Suprapubic skin (tissue), 4 donors: ENCODE results near the gene GOPC. TPM values are rescaled to one million over a fixed set of nuclear protein-coding genes. Genes with fewer than 3 reads are reported as not detected.

Experiments used
- DNase-seq, 2 donors: peaks; one replicate each; pipeline ENCODE4 v3.0.0-alpha.2; 2019; ENCODE audit warnings: low spot score in 2 of 2
- H3K27ac ChIP-seq: fragments of 200-600 bp; sonication (generic); one replicate; pipeline ENCODE4 v1.5.1; 2019
- H3K27me3 ChIP-seq: fragments of 200-600 bp; sonication (generic); one replicate; pipeline ENCODE4 v1.5.1; 2019
- H3K36me3 ChIP-seq: fragments of 200-600 bp; sonication (generic); one replicate; pipeline ENCODE4 v1.5.1; 2019
- H3K4me1 ChIP-seq: fragments of 200-600 bp; sonication (generic); one replicate; pipeline ENCODE4 v1.5.1; 2019
- H3K4me3 ChIP-seq: fragments of 200-600 bp; sonication (generic); one replicate; pipeline ENCODE4 v1.5.1; 2019; ENCODE audit warnings: mild to moderate bottlenecking
- H3K9me3 ChIP-seq: fragments of 200-600 bp; sonication (generic); one replicate; pipeline ENCODE4 v1.5.1; 2019
- EP300 ChIP-seq: sonication (generic); formaldehyde crosslinking; IDR thresholded peaks from one replicate; pipeline ENCODE4 v1.6.1; 2017; ENCODE audit warnings: antibody characterized with exemption
- POLR2A ChIP-seq, 2 donors: fragments of 450-650 bp; IDR thresholded peaks; one replicate each; pipeline ENCODE4 v1.6.1; 2017; ENCODE audit warnings: antibody characterized with exemption in 2 of 2, mild to moderate bottlenecking in 2 of 2, moderate library complexity in 2 of 2
- POLR2AphosphoS5 ChIP-seq, 3 donors: sonication (generic); formaldehyde crosslinking; IDR thresholded peaks; one replicate each; pipeline ENCODE4 v1.6.1; 2017; ENCODE audit warnings: antibody characterized with exemption in 3 of 3
- WGBS: methylation state at CpG from one replicate; pipeline ENCODE4 v1.1.5; 2018; 5-methylcytosine and 5-hydroxymethylcytosine counted together
- total RNA-seq, 4 donors: library from RNA; depleted of rRNA; stranded (reverse); fragments of >200 nt; gene quantifications; one replicate each; pipeline ENCODE4 v1.1.0, GENCODE V29; 2016
- TF ChIP-seq, protein P1 (sequence below), 2 donors: fragments of 200-600 bp in 1 of 2; fragments of 450-650 bp in 1 of 2; sonication (generic) in 1 of 2; IDR thresholded peaks; one replicate each; pipeline ENCODE4 v1.5.1; 2016 to 2019; ENCODE audit warnings: antibody characterized with exemption in 2 of 2, mild to moderate bottlenecking in 1 of 2, moderate library complexity in 1 of 2

The GOPC gene
- total RNA-seq, 4 donors from 2014 or later, result 15.5 to 21.9 (median 20.0) TPM

DNA sequence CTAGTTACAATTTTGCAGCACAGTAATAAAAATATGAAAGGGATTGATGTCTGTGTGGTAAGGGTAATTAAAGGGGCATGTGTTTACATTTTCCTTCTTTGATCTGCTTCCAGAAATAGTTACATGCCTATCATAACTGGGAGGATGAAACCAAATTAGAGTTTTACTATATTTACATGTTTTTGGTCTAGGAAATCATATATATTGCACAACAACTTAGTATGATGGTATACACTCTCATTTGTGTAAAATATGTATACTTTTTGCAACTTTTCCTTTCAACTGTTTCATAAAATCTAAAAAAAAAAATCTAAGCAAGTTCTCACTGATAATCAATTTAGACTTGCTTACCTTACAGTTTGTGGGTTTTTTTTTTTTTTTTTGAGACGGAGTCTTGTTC is 87.7 kb downstream of the GOPC start:
- H3K36me3 ChIP-seq, result no peaks in the 10 kb centered on the region
- H3K4me3 ChIP-seq, result no peak overlapping the region
- no peaks in the 10 kb centered on the region for H3K4me1 ChIP-seq
- WGBS, result 83% methylated on average over 1 of the region's 1 CpG
- no peaks in the 10 kb centered on the region for H3K9me3 ChIP-seq
- H3K27me3 ChIP-seq, result no peaks in the 10 kb centered on the region
- H3K27ac ChIP-seq, result no peak overlapping the region
- DNase-seq, result no peak
- no peak for TF ChIP-seq POLR2A (IDR thresholded peaks at IDR 0.05)
- TF ChIP-seq POLR2AphosphoS5 (IDR thresholded peaks at IDR 0.05), result no peak
- TF ChIP-seq EP300, result no peak
- TF ChIP-seq, protein P1, sequence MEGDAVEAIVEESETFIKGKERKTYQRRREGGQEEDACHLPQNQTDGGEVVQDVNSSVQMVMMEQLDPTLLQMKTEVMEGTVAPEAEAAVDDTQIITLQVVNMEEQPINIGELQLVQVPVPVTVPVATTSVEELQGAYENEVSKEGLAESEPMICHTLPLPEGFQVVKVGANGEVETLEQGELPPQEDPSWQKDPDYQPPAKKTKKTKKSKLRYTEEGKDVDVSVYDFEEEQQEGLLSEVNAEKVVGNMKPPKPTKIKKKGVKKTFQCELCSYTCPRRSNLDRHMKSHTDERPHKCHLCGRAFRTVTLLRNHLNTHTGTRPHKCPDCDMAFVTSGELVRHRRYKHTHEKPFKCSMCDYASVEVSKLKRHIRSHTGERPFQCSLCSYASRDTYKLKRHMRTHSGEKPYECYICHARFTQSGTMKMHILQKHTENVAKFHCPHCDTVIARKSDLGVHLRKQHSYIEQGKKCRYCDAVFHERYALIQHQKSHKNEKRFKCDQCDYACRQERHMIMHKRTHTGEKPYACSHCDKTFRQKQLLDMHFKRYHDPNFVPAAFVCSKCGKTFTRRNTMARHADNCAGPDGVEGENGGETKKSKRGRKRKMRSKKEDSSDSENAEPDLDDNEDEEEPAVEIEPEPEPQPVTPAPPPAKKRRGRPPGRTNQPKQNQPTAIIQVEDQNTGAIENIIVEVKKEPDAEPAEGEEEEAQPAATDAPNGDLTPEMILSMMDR (IDR thresholded peaks at IDR 0.05), result no peak

DNA sequence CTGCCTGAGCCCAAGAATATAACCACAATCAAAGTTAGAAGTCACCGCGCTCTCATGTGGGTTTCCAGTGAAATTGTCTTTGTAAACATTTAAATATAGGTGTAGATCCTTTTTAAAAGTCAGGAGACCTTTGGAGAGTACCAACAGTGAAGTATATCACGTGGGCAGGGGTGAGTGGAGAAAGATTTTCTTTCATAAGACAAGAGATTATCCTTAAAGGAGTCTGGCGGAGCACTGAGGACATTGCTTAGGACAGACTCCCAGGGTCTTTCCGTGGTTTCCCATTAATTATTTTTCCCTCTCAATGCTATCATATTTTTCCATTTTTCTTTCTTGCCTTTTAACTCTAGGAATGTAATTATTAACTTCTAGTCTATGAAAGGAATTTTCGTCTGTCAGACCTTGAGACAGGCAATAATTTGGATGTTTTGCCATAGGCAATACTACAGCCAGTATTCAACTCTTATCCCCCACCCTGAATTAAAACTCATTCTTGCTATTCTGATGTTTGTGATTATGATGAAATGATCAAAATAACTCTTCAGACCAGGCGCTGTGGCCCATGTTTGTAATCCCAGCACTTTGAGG is 88.4 kb downstream of the GOPC start:
- Histone ChIP-seq H3K4me1 (no peaks in the 10 kb centered on the region), H3K27me3 (no peaks in the 10 kb centered on the region), H3K9me3 (no peaks in the 10 kb centered on the region), H3K4me3 (no peak overlapping the region), H3K27ac (no peak overlapping the region), H3K36me3 (no peaks in the 10 kb centered on the region)
- 88% methylated on average over 7 of the region's 7 CpGs for WGBS
- TF ChIP-seq, protein P1 (IDR thresholded peaks at IDR 0.05), result no peak
- TF ChIP-seq POLR2AphosphoS5 (IDR thresholded peaks at IDR 0.05), result no peak
- no peak for TF ChIP-seq EP300
- no peak for TF ChIP-seq POLR2A (IDR thresholded peaks at IDR 0.05)
- DNase-seq, result no peak

DNA sequence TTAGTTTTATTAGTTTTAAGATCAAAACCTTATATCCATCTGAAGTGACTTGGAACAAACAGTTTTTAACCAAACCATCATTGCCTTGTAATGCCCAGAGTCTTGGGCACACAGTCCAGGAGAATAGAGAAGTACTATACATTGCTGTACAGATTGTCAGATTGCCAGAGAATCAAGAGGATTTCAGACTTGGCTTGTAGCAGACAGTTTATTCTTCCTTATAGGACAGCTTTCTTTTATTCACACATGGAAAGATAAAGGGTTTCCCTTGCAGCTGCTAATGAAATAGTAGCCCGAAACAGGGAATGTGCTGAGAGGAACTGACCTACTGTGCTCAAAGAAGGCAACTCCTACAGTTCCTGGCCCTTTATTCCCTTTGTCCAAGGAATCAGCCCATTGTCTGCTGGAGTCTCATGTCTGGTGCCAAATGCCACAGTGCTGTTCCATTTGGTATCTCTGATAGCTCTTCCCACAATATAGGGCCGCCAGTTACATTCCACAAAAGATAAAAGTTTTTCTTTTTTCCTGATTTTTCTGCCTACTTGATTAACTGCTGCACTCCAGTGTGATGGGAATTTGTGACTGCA is 89.2 kb downstream of the GOPC start:
- H3K9me3 ChIP-seq, result no peaks in the 10 kb centered on the region
- H3K4me3 ChIP-seq, result no peak overlapping the region
- H3K27me3 ChIP-seq, result no peaks in the 10 kb centered on the region
- no peaks in the 10 kb centered on the region for H3K4me1 ChIP-seq
- TF ChIP-seq POLR2AphosphoS5 (IDR thresholded peaks at IDR 0.05), result no peak
- TF ChIP-seq, protein P1 (IDR thresholded peaks at IDR 0.05), result no peak
- no peak for TF ChIP-seq EP300
- no peak for TF ChIP-seq POLR2A (IDR thresholded peaks at IDR 0.05)
- DNase-seq, result no peak
- WGBS, result 87% methylated on average over 2 of the region's 2 CpGs
- no peak overlapping the region for H3K27ac ChIP-seq
- no peaks in the 10 kb centered on the region for H3K36me3 ChIP-seq

DNA sequence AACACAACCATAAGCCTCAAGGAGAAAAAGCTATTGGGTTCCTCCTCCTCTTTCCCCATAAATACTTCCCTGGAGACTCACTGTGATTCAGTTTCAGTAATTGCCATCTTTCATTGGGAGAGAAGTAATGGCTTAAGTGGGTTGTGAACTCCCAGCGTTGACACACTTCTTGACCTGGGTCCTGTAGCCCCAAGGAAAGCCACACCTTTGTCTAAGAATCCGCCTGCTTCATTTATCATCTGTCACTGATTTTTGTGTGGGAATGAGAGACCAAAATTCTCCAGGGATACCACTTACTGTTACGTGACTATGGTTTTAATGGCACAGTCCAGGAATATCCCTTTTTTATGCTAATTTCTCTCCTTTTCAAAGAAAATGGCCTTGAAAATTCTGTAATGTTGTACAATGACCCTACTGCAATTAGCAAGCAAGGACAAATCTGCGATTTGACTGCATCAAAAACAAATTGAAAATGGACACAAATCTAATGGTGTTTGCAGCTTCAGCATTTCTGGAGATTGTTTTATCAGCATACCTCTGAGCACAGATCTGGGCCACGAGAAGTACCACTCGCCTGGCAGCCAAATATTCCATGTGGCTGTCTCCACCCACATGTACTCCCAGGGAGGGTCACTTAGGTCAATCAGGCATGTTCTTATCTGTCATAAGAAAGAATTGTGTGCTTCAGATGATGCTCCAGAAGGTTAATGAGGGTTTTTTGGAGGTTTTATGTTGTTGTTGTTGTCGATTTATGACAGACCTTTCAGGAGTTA is 90.1 kb downstream of the GOPC start:
- no peak overlapping the region for H3K4me3 ChIP-seq
- no peak overlapping the region for H3K27ac ChIP-seq
- no peaks in the 10 kb centered on the region for H3K9me3 ChIP-seq
- H3K27me3 ChIP-seq, result no peaks in the 10 kb centered on the region
- no peak for DNase-seq
- TF ChIP-seq POLR2AphosphoS5 (IDR thresholded peaks at IDR 0.05) (no peak), POLR2A (IDR thresholded peaks at IDR 0.05) (no peak), EP300 (no peak)
- TF ChIP-seq, protein P1 (IDR thresholded peaks at IDR 0.05), result no peak
- WGBS, result 83% methylated on average over 7 of the region's 7 CpGs
- no peaks in the 10 kb centered on the region for H3K4me1 ChIP-seq
- no peaks in the 10 kb centered on the region for H3K36me3 ChIP-seq

Other genes with a start within 250 kb of the GOPC start
- 1 to 10 TPM in 1 of 4 donors, under 1 TPM in 3; 0.49 to 2.8 (median 0.69) TPM for gene ROS1, start 176.6 kb downstream of the GOPC start, total RNA-seq
- 10 to 100 TPM in 1 of 4 donors, 1 to 10 TPM in 3; 3.6 to 15.7 (median 4.9) TPM for gene DCBLD1, start 119.8 kb downstream of the GOPC start, total RNA-seq
- gene NUS1, start 73.0 kb upstream of the GOPC start, total RNA-seq, result 10 to 100 TPM; 13.5 to 17.9 (median 15.2) TPM